Measurements from ENCODE around the gene KIF20B.
"Not testable (repeated sequence)": the region's sequence is repeated elsewhere in the genome, so short reads cannot be mapped to it uniquely, and the experiment has no call there.

The KIF20B gene

GRCh38 chr10:89693176-89693575, 8.2 kb upstream of the KIF20B start:
- no peak for DNase-seq

- no peak for DNase-seq
Measured at GRCh38 chr10:89695307-89695706, 6.1 kb upstream of the KIF20B start.

GRCh38 chr10:89697946-89698345, 3.4 kb upstream of the KIF20B start:
- DNase-seq = no peak

- DNase-seq = no peak
Measured at GRCh38 chr10:89699581-89700064, 1.8 kb upstream of the KIF20B start.

GRCh38 chr10:89700923-89701241, 508 bp upstream of the KIF20B start:
- no peak for DNase-seq

GRCh38 chr10:89702121-89702480, 711 bp downstream of the KIF20B start:
- no peak for DNase-seq

GRCh38 chr10:89705466-89705865, 4.1 kb downstream of the KIF20B start:
- no peak for DNase-seq

GRCh38 chr10:89706011-89706410, 4.6 kb downstream of the KIF20B start:
- no peak for DNase-seq

- no peak for DNase-seq
Measured at GRCh38 chr10:89707372-89707771, 6.0 kb downstream of the KIF20B start.

- no peak for DNase-seq
Measured at GRCh38 chr10:89710753-89711152, 9.4 kb downstream of the KIF20B start.

GRCh38 chr10:89734616-89735015, 33.2 kb downstream of the KIF20B start:
- no peak for DNase-seq

- no peak for DNase-seq
Measured at GRCh38 chr10:89738551-89739209, 37.3 kb downstream of the KIF20B start.

GRCh38 chr10:89741126-89741762, 39.9 kb downstream of the KIF20B start:
- DNase-seq = no peak

GRCh38 chr10:89744026-89744425, 42.6 kb downstream of the KIF20B start:
- DNase-seq = no peak

GRCh38 chr10:89745903-89746302, 44.5 kb downstream of the KIF20B start:
- DNase-seq = no peak

GRCh38 chr10:89750441-89750840, 49.1 kb downstream of the KIF20B start:
- no peak for DNase-seq

- no peak for DNase-seq
Measured at GRCh38 chr10:89755374-89755773, 54.0 kb downstream of the KIF20B start.

- DNase-seq = no peak
Measured at GRCh38 chr10:89759531-89759930, 58.1 kb downstream of the KIF20B start.

- not testable (repeated sequence) for DNase-seq
Measured at GRCh38 chr10:89763671-89764070, 62.3 kb downstream of the KIF20B start.

GRCh38 chr10:89771684-89772083, 70.3 kb downstream of the KIF20B start:
- no peak for DNase-seq

GRCh38 chr10:89773081-89773480, 71.7 kb downstream of the KIF20B start:
- no peak for DNase-seq

- no peak for DNase-seq
Measured at GRCh38 chr10:89776665-89777064, 75.3 kb downstream of the KIF20B start.

GRCh38 chr10:89782470-89782869, 81.1 kb downstream of the KIF20B start:
- no peak for DNase-seq

GRCh38 chr10:89783406-89783805, 82.0 kb downstream of the KIF20B start:
- no peak for DNase-seq

GRCh38 chr10:89785095-89785494, 83.7 kb downstream of the KIF20B start:
- no peak for DNase-seq

Measured in NCI-H1694 treated with DMSO at 0.1 percent for 48 hours (cell line).